SK-N-SH (cell line): ENCODE results near the gene USP26. TPM values are rescaled to one million over a fixed set of nuclear protein-coding genes. Genes with fewer than 3 reads are reported as not detected.

ENCODE experiments used
- CTCF ChIA-PET: fragments of 300-600, 350-600 bp; formaldehyde crosslinking; extraction: SDS; loops from one replicate; lab custom pipeline; 2021; lab: Yijun Ruan, JAX
- POLR2A ChIA-PET: fragments of 350-600 bp; sonication (Branson Sonifier 250); formaldehyde crosslinking; extraction: SDS; loops from one replicate; lab custom pipeline; 2020; ENCODE audit warnings: antibody characterized with exemption, inconsistent platforms; lab: Yijun Ruan, JAX
- DNase-seq: peaks from one replicate; pipeline ENCODE4 v3.0.0; 2012
- H2AFZ ChIP-seq: fragments of 200-600 bp; sonication (generic); 2 replicates; pipeline ENCODE4 v1.8.1; 2016; ENCODE audit warnings: antibody characterized with exemption, mild to moderate bottlenecking, low read depth
- H3F3A ChIP-seq: fragments of 200-600 bp; sonication (generic); replicated peaks from 2 replicates; pipeline ENCODE3; 2016; ENCODE audit warnings: antibody characterized with exemption, mild to moderate bottlenecking; ENCODE audit not compliant: insufficient read depth
- H3K27ac ChIP-seq, 2 experiments: fragments of 200-500 bp in 1 of 2; fragments of 200-600 bp in 1 of 2; sonication (Bioruptor generic) in 1 of 2; sonication (generic), shearing (Covaris generic) in 1 of 2; 2 replicates each; pipeline versions ENCODE4 v1.5.1 to v1.6.1; 2014 to 2016; ENCODE audit warnings: low read depth in 2 of 2, inconsistent platforms in 1 of 2, low read length in 1 of 2, mild to moderate bottlenecking in 1 of 2, mixed read lengths in 1 of 2
- H3K27me3 ChIP-seq: fragments of 200-600 bp; sonication (generic), shearing (Covaris generic); 2 replicates; pipeline ENCODE4 v1.6.1; 2016; ENCODE audit warnings: mixed run types; ENCODE audit not compliant: insufficient read depth
- H3K36me3 ChIP-seq, 2 experiments: fragments of 200-500 bp in 1 of 2; fragments of 200-600 bp in 1 of 2; sonication (Bioruptor generic) in 1 of 2; sonication (generic) in 1 of 2; replicated peaks in 1 of 2; 2 replicates each; pipeline versions ENCODE3 to v1.5.1; 2014 to 2016; ENCODE audit warnings: low read length in 1 of 2, mild to moderate bottlenecking in 1 of 2; ENCODE audit not compliant: insufficient read depth in 2 of 2, control insufficient read depth in 1 of 2
- H3K4me1 ChIP-seq, 2 experiments: fragments of 200-500 bp in 1 of 2; fragments of 200-600 bp in 1 of 2; sonication (Bioruptor generic) in 1 of 2; sonication (generic), shearing (Covaris generic) in 1 of 2; 2 replicates each; pipeline versions ENCODE4 v1.5.1 to v1.6.1; 2014 to 2016; ENCODE audit warnings: low read depth in 1 of 2, low read length in 1 of 2, mixed run types in 1 of 2; ENCODE audit not compliant: insufficient read depth in 2 of 2, control insufficient read depth in 1 of 2
- H3K4me2 ChIP-seq: fragments of 200-600 bp; sonication (generic), shearing (Covaris generic); 2 replicates; pipeline ENCODE4 v1.6.1; 2017; ENCODE audit warnings: mixed run types
- H3K4me3 ChIP-seq, 2 experiments: fragments of 200-500 bp in 1 of 2; fragments of 200-600 bp in 1 of 2; sonication (Bioruptor generic) in 1 of 2; sonication (generic), shearing (Covaris generic) in 1 of 2; 2 replicates each; pipeline versions ENCODE4 v1.5.1 to v1.8.1; 2014 to 2016; ENCODE audit warnings: low read depth in 2 of 2, inconsistent platforms in 1 of 2, low read length in 1 of 2, mild to moderate bottlenecking in 1 of 2, mixed read lengths in 1 of 2, moderate library complexity in 1 of 2
- H3K79me2 ChIP-seq: fragments of 200-600 bp; sonication (generic); 2 replicates; pipeline ENCODE4 v1.8.1; 2017; ENCODE audit warnings: mild to moderate bottlenecking; ENCODE audit not compliant: insufficient read depth
- H3K9ac ChIP-seq: fragments of 200-600 bp; sonication (generic); 2 replicates; pipeline ENCODE4 v1.6.1; 2017; ENCODE audit warnings: mixed run types
- H3K9me2 ChIP-seq: fragments of 200-600 bp; sonication (generic); 2 replicates; pipeline ENCODE4 v1.6.1; 2017; ENCODE audit warnings: mixed run types
- H3K9me3 ChIP-seq: fragments of 200-600 bp; sonication (generic); 2 replicates; pipeline ENCODE4 v1.6.1; 2017; ENCODE audit warnings: mixed run types, mild to moderate bottlenecking, moderate library complexity
- H4K20me1 ChIP-seq: fragments of 200-600 bp; sonication (generic); 2 replicates; pipeline ENCODE4 v1.6.1; 2017; ENCODE audit warnings: mild to moderate bottlenecking, mixed run types; ENCODE audit not compliant: insufficient read depth
- CHD2 ChIP-seq: fragments of 150-350 bp; IDR thresholded peaks from 2 replicates; pipeline ENCODE4 v1.6.1; 2018; ENCODE audit warnings: low read length; ENCODE audit not compliant: partially characterized antibody
- ELF1 ChIP-seq: IDR thresholded peaks from 2 replicates; pipeline ENCODE4 v1.4.0; 2012
- EP300 ChIP-seq, 2 experiments: IDR thresholded peaks; 2 replicates each; pipeline versions ENCODE4 v1.4.0 to v1.6.1; 2012; ENCODE audit warnings: borderline replicate concordance in 1 of 2, low read depth in 1 of 2, low read length in 1 of 2
- FOXJ3 ChIP-seq: sonication (generic); formaldehyde crosslinking; IDR thresholded peaks from 2 replicates; pipeline ENCODE4 v1.5.1; 2020; ENCODE audit warnings: mild to moderate bottlenecking, missing genetic modification reagents
- FOXM1 ChIP-seq: IDR thresholded peaks from 2 replicates; pipeline ENCODE4 v1.4.0; 2012; ENCODE audit warnings: low read depth, mild to moderate bottlenecking
- MEF2A ChIP-seq: IDR thresholded peaks from 2 replicates; pipeline ENCODE4 v1.4.0; 2012; ENCODE audit warnings: low read depth, borderline replicate concordance
- MXI1 ChIP-seq: IDR thresholded peaks from 2 replicates; pipeline ENCODE4 v1.6.1; 2012; ENCODE audit warnings: mild to moderate bottlenecking, low read depth, low read length, improper control_type of control experiment
- NFIC ChIP-seq: IDR thresholded peaks from 2 replicates; pipeline ENCODE4 v1.4.0; 2012; ENCODE audit warnings: borderline replicate concordance
- POLR2AphosphoS5 ChIP-seq: IDR thresholded peaks from 2 replicates; pipeline ENCODE4 v1.6.1; 2012; ENCODE audit warnings: low read depth, low read length
- RAD21 ChIP-seq: IDR thresholded peaks from 2 replicates; pipeline ENCODE4 v1.6.1; 2012; ENCODE audit warnings: mild to moderate bottlenecking, low read length
- RCOR1 ChIP-seq: fragments of 150-350 bp; IDR thresholded peaks from 2 replicates; pipeline ENCODE4 v1.6.1; 2017; ENCODE audit warnings: antibody characterized with exemption, low read length
- RXRA ChIP-seq: IDR thresholded peaks from 2 replicates; pipeline ENCODE4 v1.4.0; 2012; ENCODE audit warnings: low read depth, mild to moderate bottlenecking, borderline replicate concordance
- SIN3A ChIP-seq: IDR thresholded peaks from 2 replicates; pipeline ENCODE4 v1.6.1; 2012; ENCODE audit warnings: low read depth, mild to moderate bottlenecking, low read length, moderate library complexity, borderline replicate concordance
- SMC3 ChIP-seq: IDR thresholded peaks from 2 replicates; pipeline ENCODE4 v1.6.1; 2012; ENCODE audit warnings: low read depth, low read length, improper control_type of control experiment
- TAF1 ChIP-seq: IDR thresholded peaks from 2 replicates; pipeline ENCODE4 v1.6.1; 2012; ENCODE audit warnings: low read depth, mild to moderate bottlenecking, low read length, moderate library complexity, borderline replicate concordance
- YY1 ChIP-seq: IDR thresholded peaks from 2 replicates; pipeline ENCODE4 v1.4.0; 2012; ENCODE audit warnings: low read depth, mild to moderate bottlenecking
- WGBS: methylation state at CpG from one replicate; pipeline ENCODE4 v1.1.6; 2017; ENCODE audit warnings: low lambda C conversion rate; 5-methylcytosine and 5-hydroxymethylcytosine counted together
- polyA plus RNA-seq, 3 experiments: library from polyadenylated mRNA; depleted of rRNA; stranded (reverse); fragments of >200 nt; gene quantifications; 2 replicates each; pipeline ENCODE4 v1.2.3, GENCODE V29; 2012
- TF ChIP-seq, protein P1 (sequence below): fragments of 150-350 bp; IDR thresholded peaks from 2 replicates; pipeline ENCODE4 v1.6.1; 2017; ENCODE audit warnings: antibody characterized with exemption, low read length, low read depth, borderline replicate concordance
- TF ChIP-seq, protein P2 (sequence below): IDR thresholded peaks from 2 replicates; pipeline ENCODE4; 2012
- TF ChIP-seq, protein P3 (sequence below): IDR thresholded peaks from 2 replicates; pipeline ENCODE4 v1.4.0; 2012; ENCODE audit warnings: low read depth, borderline replicate concordance
- TF ChIP-seq, protein P4 (sequence below): IDR thresholded peaks from 2 replicates; pipeline ENCODE4 v1.4.0; 2012; ENCODE audit warnings: low read depth, borderline replicate concordance

The USP26 gene
- polyA plus RNA-seq, 1 of the 3 experiments (the other 2 are of a cell fraction): not detected

DNA sequence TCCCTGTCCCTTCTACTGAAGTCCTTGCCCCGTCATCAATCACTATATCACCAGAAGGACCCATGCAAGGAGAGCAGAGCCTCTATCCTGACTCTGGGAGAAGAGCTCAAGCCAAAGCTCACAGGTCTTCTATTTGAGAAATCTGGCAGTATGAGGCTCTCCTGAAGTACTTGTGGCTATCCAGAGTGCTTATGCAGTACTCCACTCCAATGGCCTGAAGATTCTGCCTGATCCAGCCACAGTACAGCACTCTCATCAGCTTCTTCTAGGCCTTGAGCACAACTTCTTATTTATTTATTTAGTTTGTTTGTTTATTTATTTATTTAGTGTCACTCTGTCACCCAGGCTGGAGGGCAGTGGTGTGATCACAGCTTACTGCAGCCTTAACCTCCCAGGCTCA lies 13.0 kb downstream of the USP26 start:
- no peaks in the 10 kb centered on the region for H3K9me2 ChIP-seq
- no peaks in the 10 kb centered on the region for H3K36me3 ChIP-seq
- ChIA-PET POLR2A (no interaction called here), CTCF (no interaction called here)
- H3K4me1 ChIP-seq: no peaks in the 10 kb centered on the region
- no peak overlapping the region for H2AFZ ChIP-seq
- H3K9me3 ChIP-seq: no peaks in the 10 kb centered on the region
- no peak for DNase-seq
- H3K79me2 ChIP-seq: no peaks in the 10 kb centered on the region
- H3F3A ChIP-seq: no peaks in the 10 kb centered on the region
- no peak overlapping the region for H3K4me2 ChIP-seq
- no peak for TF ChIP-seq POLR2AphosphoS5
- no peak for TF ChIP-seq YY1
- TF ChIP-seq, protein P1, sequence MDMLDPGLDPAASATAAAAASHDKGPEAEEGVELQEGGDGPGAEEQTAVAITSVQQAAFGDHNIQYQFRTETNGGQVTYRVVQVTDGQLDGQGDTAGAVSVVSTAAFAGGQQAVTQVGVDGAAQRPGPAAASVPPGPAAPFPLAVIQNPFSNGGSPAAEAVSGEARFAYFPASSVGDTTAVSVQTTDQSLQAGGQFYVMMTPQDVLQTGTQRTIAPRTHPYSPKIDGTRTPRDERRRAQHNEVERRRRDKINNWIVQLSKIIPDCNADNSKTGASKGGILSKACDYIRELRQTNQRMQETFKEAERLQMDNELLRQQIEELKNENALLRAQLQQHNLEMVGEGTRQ: no peak
- TF ChIP-seq RCOR1: no peak
- TF ChIP-seq TAF1: no peak
- TF ChIP-seq NFIC: no peak
- no peak for TF ChIP-seq RAD21
- no peak for TF ChIP-seq MEF2A
- no peak for TF ChIP-seq FOXM1
- TF ChIP-seq SIN3A: no peak
- no peak for TF ChIP-seq FOXJ3 (CRISPR knock-in tag)
- TF ChIP-seq RXRA: no peak
- TF ChIP-seq, protein P2, sequence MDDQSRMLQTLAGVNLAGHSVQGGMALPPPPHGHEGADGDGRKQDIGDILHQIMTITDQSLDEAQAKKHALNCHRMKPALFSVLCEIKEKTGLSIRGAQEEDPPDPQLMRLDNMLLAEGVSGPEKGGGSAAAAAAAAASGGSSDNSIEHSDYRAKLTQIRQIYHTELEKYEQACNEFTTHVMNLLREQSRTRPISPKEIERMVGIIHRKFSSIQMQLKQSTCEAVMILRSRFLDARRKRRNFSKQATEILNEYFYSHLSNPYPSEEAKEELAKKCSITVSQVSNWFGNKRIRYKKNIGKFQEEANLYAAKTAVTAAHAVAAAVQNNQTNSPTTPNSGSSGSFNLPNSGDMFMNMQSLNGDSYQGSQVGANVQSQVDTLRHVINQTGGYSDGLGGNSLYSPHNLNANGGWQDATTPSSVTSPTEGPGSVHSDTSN: no peak
- no peak for TF ChIP-seq CHD2
- no peak for TF ChIP-seq MXI1
- no peak for TF ChIP-seq SMC3
- TF ChIP-seq ELF1: no peak
- TF ChIP-seq, protein P3, sequence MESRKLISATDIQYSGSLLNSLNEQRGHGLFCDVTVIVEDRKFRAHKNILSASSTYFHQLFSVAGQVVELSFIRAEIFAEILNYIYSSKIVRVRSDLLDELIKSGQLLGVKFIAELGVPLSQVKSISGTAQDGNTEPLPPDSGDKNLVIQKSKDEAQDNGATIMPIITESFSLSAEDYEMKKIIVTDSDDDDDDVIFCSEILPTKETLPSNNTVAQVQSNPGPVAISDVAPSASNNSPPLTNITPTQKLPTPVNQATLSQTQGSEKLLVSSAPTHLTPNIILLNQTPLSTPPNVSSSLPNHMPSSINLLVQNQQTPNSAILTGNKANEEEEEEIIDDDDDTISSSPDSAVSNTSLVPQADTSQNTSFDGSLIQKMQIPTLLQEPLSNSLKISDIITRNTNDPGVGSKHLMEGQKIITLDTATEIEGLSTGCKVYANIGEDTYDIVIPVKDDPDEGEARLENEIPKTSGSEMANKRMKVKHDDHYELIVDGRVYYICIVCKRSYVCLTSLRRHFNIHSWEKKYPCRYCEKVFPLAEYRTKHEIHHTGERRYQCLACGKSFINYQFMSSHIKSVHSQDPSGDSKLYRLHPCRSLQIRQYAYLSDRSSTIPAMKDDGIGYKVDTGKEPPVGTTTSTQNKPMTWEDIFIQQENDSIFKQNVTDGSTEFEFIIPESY: no peak
- TF ChIP-seq, protein P4, sequence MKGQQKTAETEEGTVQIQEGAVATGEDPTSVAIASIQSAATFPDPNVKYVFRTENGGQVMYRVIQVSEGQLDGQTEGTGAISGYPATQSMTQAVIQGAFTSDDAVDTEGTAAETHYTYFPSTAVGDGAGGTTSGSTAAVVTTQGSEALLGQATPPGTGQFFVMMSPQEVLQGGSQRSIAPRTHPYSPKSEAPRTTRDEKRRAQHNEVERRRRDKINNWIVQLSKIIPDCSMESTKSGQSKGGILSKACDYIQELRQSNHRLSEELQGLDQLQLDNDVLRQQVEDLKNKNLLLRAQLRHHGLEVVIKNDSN: no peak
- TF ChIP-seq EP300 (IDR thresholded peaks at IDR 0.05; ENCODE audit: borderline replicate concordance in 1 of 2, low read depth in 1 of 2, low read length in 1 of 2): no peak
- H4K20me1 ChIP-seq: no peaks in the 10 kb centered on the region
- H3K27ac ChIP-seq: no peak overlapping the region
- H3K9ac ChIP-seq: no peak overlapping the region
- H3K4me3 ChIP-seq: no peak overlapping the region
- H3K27me3 ChIP-seq: no peaks in the 10 kb centered on the region
- 0% methylated on average over 1 of the region's 1 CpG for WGBS
